Caki2 (cell line): ENCODE data around the gene ITSN2. TPM values are rescaled to one million over a fixed set of nuclear protein-coding genes. Genes with fewer than 3 reads are reported as not detected.

Experiments used
- DNase-seq: peaks from one replicate; pipeline ENCODE4 v3.0.0-alpha.2; 2015; ENCODE audit warnings: low read depth
- in situ Hi-C: cut with HindIII; loops from 2 replicates; pipeline ENCODE4 v1.10.0; 2016; ENCODE audit warnings: low sequenced_read_pairs, low pct_unique_long_range_greater_than_20kb, mixed read lengths
- total RNA-seq: library from RNA; depleted of rRNA; stranded (reverse); fragments of >200 nt; shearing (Covaris generic); gene quantifications from 2 replicates; pipeline ENCODE4 v1.2.3, GENCODE V29; 2014; ENCODE audit warnings: low replicate concordance

Gene ITSN2
- total RNA-seq, 1 experiment from 2014 or later: 14.7 TPM

- no peak for DNase-seq
- in situ Hi-C loops: no loop called here
Observed at GRCh38 chr2:24245986-24246776, 114.2 kb downstream of the ITSN2 start.

GRCh38 chr2:24241528-24241927 lies 118.8 kb downstream of the ITSN2 start:
- in situ Hi-C loops: no loop called here
- no peak for DNase-seq

GRCh38 chr2:24239553-24239952 lies 120.8 kb downstream of the ITSN2 start:
- in situ Hi-C loops: no loop called here
- no peak for DNase-seq

DNA sequence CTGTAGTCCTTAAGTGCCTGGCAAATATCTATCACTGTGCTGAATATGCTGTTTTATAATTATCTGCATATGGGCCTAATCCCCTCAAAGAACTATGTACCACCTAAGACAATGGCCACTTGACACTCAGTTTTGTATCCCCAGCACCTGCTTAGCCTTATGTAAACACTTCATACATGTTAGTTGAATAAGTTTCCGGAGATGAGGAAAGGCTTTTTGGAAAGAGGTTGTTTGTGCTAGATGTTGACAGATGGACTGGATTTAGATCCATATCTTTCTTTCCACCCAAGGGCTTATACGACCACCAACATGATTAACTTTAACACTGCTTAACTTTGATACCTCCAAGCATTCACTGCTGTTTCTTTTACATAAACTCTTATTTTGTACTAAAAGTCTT lies 122.2 kb downstream of the ITSN2 start:
- DNase-seq: no peak
- in situ Hi-C loops: no loop called here

- no peak for DNase-seq
- in situ Hi-C loops: no loop called here
Observed at GRCh38 chr2:24237313-24237712, 123.0 kb downstream of the ITSN2 start.

- in situ Hi-C loops: no loop called here
- no peak for DNase-seq
Observed at GRCh38 chr2:24233321-24233720, 127.0 kb downstream of the ITSN2 start.

DNA sequence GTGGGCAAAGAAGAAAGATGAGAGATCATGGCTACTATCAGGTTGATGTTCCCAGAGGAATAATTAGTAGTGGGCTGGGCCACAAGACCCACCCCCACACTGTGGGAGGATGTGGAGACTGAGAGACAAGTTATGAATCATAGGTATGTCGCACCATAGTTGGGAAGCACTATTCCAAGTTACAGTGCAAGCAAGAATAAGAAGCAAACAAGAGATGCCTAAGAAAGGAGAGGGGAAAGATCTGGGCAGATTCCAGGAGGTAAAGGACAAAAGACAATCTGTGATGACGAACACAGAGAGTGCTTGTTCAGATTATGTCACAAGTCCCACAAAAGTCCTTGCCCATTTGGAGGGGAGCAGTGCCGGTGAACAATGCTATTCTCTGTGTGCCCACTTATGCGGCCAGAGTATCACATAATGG lies 128.9 kb downstream of the ITSN2 start:
- in situ Hi-C loops: no loop called here
- DNase-seq: no peak

DNA sequence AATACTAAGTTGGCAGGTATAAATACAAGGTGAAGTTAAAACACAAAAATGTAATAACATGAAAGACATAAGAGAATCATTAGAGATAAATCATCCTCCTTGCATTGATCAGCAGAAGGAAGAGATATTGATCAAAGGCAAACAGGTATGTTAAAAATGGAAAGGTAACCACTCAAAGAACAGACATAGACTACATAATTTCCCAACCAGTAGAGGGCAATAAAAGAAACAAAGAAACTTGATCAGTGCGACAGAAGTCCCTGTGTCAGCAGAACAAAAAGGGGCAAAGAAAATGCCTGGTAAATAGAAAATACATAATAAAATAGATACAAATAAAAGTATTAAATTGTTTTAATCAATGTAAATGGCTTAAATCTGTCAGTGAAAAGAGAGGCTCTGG lies 131.9 kb downstream of the ITSN2 start:
- DNase-seq: peak; percentile 12
- in situ Hi-C loops: no loop called here

DNA sequence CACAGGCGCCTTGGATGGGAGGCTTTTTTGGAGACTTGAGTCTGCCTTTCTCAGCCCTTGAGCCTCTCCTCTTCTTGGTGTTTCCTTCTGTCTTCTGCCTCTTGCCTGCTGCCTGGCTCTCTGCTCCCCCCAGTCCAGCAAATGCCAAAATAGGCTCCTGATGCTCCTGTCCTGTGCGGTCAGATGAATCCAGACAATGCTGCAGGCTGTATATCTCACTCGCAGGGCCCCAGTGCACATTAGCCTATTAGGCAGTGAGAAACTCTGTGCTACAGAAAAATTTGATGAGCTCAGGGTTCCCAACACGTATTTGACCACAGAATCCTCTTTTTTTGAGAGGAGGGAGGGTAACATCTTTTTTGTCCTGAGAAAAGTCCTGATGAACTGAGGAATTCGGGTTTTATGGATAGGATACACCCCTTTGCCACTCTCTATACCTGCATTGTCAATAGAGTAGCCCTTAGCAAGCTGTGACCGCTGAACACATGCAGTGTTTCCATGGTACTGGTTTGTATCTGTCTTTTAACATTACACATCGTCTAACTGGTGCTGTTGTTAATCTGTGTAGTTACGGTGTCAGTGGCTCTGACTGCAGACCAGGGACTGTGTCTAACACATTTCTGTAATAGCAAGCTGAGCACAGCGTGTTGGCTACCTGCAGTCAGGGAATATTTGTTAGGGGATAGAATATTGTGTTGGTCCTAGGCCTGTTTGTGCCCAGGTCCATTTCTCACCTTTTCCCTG lies 134.7 kb downstream of the ITSN2 start:
- in situ Hi-C loops: no loop called here
- DNase-seq: no peak

- DNase-seq: no peak
- in situ Hi-C loops: no loop called here
Observed at GRCh38 chr2:24222946-24223345, 137.4 kb downstream of the ITSN2 start.

- in situ Hi-C loops: no loop called here
- DNase-seq: no peak
Observed at GRCh38 chr2:24221343-24222050, 138.8 kb downstream of the ITSN2 start.

GRCh38 chr2:24220554-24221291 lies 139.6 kb downstream of the ITSN2 start:
- in situ Hi-C loops: no loop called here
- DNase-seq: no peak

GRCh38 chr2:24214880-24215279 lies 145.5 kb downstream of the ITSN2 start:
- DNase-seq: no peak
- in situ Hi-C loops: no loop called here

DNA sequence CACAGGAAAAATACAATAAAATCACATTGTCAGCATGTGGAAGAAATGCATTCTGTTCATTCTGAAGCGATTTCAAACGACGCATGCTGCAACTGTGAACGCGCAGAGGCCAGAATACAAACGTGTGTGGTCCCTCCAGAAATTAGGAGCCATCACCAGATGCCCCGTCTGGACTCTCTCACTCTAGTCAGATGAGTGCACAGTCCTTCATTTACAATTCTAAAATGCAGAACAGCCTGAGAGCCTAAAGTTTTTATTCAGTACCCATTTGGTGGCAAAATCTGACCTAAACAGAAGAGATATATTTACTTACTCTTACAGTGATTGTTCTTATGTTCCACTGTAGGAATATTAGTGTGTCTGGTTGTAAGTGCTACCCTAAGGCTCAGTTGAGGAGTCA lies 148.9 kb downstream of the ITSN2 start:
- in situ Hi-C loops: no loop called here
- no peak for DNase-seq

DNA sequence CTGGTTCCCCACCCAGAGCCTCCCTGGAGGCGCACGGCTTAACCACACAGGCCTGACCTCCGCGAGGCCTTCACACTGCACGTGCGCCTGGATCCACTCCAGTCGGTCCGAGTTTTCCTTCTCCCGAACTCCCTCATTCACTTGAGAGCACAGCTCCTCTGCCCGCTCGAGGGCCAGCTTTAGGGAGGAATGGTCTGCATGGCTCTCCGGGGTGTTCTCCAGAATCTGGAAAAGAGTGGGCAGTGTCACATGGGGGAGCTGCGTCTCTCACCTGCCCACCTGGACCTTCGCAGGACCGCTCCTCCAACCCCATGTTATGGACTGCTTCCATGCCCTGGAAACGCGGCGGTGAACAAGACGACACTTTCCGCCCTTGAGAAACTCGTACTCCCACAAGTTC lies 149.6 kb downstream of the ITSN2 start:
- no peak for DNase-seq
- in situ Hi-C loops: no loop called here

DNA sequence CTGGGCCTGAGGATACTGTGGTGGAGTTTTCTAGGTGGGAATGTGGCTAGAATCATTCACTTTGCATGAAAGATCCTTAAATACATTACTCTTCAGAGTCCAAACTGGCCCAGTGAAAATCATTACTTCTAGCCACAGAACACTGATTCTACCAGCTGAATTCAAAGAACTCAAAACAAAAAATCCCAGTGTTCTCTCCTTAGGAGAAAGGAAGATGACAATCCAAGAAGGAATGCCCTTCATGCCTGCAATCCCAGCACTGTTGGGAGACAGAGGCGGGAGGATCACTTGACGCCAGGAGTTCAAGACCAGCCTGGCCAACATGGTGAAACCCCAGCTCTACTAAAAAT lies 150.3 kb downstream of the ITSN2 start:
- in situ Hi-C loops: no loop called here
- DNase-seq: no peak

- no peak for DNase-seq
- in situ Hi-C loops: no loop called here
Observed at GRCh38 chr2:24209389-24210105, 150.8 kb downstream of the ITSN2 start.

DNA sequence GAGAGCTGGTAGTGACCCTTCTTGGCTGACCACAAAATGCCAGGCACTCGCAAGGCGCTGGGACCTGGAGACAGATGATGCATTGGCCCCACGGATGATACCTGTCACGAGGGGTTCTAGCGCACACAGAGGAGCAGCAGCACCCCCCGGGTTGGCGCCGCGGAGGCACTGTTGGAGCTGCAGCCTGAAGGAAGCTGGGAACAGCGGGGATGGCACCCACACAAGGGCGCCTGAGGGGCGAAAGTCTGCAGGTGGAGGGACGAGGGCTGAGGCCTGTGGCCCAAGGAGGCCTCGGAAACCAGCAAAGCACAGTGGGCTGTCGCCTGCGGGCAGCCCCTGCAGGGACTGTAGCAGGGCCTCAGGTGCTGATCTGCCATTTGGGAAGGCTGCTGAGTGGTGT lies 151.8 kb downstream of the ITSN2 start:
- in situ Hi-C loops: no loop called here
- DNase-seq: no peak
